Effector memory CD4-positive, alpha-beta T cell (primary cell): Measurements from ENCODE around the gene TTC34.
"Not testable (repeated sequence)": the region's sequence is repeated elsewhere in the genome, so short reads cannot be mapped to it uniquely, and the experiment has no call there.

Source experiments
- DNase-seq, 3 donors: peaks; one replicate each; pipeline ENCODE4 v3.0.0-alpha.2; 2020
- H3K27ac ChIP-seq: 2 replicates; pipeline ENCODE4 v1.7.0; 2013; ENCODE audit warnings: mild to moderate bottlenecking, low read length, moderate library complexity; ENCODE audit not compliant: insufficient read depth, poor library complexity, severe bottlenecking
- H3K27me3 ChIP-seq: replicated peaks from 2 replicates; pipeline ENCODE4 v1.7.0; 2013; ENCODE audit warnings: mild to moderate bottlenecking, low read length; ENCODE audit not compliant: insufficient read depth, control insufficient read depth, poor library complexity, severe bottlenecking
- H3K36me3 ChIP-seq: 2 replicates; pipeline ENCODE4 v1.7.0; 2013; ENCODE audit warnings: mild to moderate bottlenecking, low read length, moderate library complexity; ENCODE audit not compliant: control insufficient read depth, insufficient read depth
- H3K4me1 ChIP-seq: 2 replicates; pipeline ENCODE4 v1.7.0; 2013; ENCODE audit warnings: low read length, mild to moderate bottlenecking; ENCODE audit not compliant: control insufficient read depth, insufficient read depth, poor library complexity, severe bottlenecking
- H3K4me3 ChIP-seq: 2 replicates; pipeline ENCODE4 v1.7.0; 2013; ENCODE audit warnings: low read length, low read depth, mild to moderate bottlenecking; ENCODE audit not compliant: insufficient read depth, poor library complexity, severe bottlenecking
- H3K9me3 ChIP-seq: 2 replicates; pipeline ENCODE4 v1.7.0; 2013; ENCODE audit warnings: mild to moderate bottlenecking, low read length, moderate library complexity; ENCODE audit not compliant: control insufficient read depth

The TTC34 gene

DNA sequence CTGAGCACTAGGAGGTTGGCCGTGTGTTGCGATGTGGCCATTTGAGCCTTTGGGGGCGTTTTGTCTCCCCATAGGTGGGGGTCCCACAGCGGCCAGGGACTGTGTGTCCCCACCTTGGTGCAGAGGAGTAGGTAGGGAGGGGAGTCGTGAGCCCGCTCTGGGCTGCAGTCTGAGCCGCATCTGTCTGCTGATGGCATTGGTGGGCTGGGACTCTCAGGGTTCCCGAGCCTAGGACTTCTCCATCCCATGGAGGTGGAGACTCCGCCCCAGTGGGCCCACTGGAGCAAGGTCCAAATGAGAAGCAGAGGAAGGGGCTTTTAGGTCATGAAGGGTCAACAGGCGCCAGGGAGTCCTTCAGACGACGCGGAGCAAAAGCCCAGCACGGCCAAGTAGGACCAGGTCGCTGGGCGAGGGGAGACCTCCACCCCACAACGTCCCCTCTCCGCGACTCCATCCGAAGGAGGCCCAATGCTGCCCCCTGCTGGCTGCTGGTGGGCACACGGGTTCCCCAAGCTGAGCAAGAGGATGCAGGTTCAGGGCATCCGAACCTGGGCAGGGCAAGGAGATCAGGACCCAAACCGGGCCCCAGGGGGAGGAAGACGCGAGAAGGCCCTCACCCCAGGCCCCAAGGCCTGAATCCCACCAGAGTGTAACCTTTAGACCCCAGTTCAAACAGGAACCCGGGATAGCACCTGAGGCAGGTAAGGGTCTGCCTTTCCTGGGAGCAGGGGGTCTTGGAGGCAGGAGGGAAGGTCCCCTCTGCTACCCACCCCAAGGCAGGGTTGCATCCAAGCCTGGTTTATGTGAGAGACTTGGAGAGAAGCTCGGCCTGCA lies 14.9 kb downstream of the TTC34 start:
- no peak overlapping the region for H3K4me3 ChIP-seq
- H3K9me3 ChIP-seq, result peaks cover 4% of the 10 kb centered on the region
- H3K27ac ChIP-seq, result no peak overlapping the region
- H3K27me3 ChIP-seq, result peaks cover 35% of the 10 kb centered on the region
- H3K36me3 ChIP-seq, result no peaks in the 10 kb centered on the region
- DNase-seq, result peak; percentile 36 to 57 (median 37)
- H3K4me1 ChIP-seq, result peaks cover 6% of the 10 kb centered on the region

DNA sequence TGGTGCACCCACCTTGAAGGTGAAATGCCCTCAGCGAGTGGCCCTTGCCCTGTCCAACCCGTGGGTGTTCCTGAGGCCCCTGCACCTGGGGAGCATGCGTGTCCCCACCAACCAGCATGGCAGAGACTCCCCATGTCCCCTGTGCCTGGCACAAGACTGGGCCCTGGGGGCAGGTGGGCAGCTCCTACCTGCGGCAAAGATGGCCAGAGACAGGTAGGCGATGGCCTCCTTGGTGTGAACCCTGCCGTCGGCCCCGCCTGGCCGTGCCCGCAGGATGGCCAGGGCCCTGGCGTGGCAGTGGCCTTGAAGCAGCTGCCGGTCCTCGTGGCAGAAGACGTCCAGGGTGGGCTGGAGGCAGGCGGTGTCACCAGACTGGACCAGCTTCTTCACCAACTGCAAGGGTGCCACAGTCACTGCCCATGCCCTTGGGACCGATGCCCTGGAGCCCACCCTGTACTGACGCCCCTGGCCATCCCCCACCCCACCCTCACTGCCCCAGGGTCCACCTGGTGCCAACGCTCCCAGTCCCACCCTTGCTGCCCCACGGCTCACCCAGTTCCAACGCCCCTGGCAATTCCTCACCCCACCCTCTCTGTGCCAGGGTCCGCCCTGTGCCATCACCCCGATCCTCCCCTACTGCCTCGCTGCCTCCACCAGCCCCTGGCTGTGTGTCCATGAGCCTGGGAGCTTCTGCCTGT lies 15.7 kb downstream of the TTC34 start:
- Histone ChIP-seq H3K27ac (no peak overlapping the region), H3K4me3 (no peak overlapping the region), H3K27me3 (peaks cover 28% of the 10 kb centered on the region), H3K4me1 (peaks cover 6% of the 10 kb centered on the region), H3K36me3 (no peaks in the 10 kb centered on the region), H3K9me3 (peaks cover 9% of the 10 kb centered on the region)
- DNase-seq, result no peak

DNA sequence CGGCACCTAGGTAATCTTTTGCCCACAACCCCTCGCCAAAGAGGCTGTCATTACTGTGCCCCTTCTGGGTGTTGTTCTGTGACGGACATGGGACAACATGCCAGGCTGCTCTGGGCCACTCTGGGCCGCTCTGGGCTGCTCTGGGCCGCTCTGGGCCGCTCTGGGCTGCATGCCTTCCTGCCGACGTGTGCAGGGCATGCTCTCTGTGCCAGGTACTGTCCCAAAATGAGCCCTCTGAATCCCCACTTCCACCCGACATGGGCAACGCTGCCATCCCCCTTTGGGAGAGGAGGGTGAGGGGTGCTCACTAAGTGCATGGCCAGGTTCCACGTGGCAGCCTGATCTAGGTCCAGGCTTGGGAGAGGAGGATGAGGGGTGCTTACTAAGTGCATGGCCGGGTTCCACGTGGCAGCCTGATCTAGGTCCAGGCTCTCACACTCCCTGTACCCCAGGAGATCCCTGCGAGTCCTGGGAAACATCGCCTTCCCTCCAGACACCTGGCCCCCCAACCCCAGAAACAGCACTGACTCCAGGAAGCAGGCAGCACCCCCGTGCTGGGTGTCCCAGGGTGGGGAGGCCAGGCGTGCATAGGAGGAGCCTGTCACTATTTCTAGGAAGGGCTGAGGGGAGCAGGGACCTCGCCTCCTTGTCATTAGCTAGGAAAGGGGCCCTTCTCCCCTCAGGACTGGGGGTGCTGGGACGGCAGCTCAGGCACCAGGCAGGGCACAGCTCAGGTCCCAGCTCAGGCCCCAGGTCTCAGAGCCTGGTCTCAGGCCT lies 16.5 kb downstream of the TTC34 start:
- H3K4me3 ChIP-seq, result no peak overlapping the region
- H3K4me1 ChIP-seq, result peaks cover 6% of the 10 kb centered on the region
- peaks cover 9% of the 10 kb centered on the region for H3K9me3 ChIP-seq
- no peak for DNase-seq
- peaks cover 27% of the 10 kb centered on the region for H3K27me3 ChIP-seq
- H3K36me3 ChIP-seq, result no peaks in the 10 kb centered on the region
- H3K27ac ChIP-seq, result no peak overlapping the region

DNA sequence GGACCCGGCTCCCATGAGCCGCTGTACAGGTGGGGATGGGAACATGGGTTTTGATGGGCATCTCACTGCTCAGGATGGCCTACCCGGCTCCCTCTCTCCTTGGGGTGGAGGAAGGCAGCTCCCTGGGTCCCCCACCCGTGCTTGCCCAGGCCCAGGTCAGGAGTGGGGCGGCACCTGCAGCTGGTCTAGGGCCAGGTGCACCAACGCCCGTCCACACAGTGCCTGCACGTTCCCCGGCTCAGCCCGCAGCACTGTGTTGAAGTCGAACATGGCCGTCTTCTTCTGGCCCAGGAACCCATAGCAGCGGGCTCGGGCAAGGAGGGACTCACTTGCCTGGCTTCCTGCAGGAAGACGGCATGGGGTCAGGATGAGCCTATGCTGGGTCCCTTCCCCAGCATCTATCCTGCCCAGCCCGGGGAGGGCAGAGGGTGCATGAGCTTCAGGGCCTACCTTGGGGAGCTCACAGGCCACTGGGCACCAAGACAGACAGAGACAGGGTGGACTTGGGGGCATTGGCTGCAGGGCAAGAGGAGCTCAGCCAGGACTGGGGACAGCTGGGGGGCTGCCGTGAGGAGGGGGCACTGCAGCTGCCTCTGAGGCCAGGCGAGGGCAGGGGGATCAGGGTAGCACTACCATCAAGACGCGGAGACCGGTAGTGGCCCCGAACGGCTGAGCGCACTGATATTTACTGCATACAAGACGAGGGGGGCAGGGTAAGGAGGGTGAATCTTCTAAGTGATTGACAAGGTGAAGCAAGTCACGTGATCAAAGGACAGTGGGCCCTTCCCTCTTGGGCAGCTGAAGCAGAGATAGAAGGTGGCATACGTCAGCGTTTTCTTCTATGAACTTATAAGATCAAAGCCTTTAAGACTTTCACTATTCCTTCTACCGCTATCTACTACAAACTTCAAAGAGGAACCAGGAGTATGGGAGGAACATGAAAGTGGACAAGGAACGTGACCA lies 17.8 kb downstream of the TTC34 start:
- Histone ChIP-seq H3K4me1 (no peaks in the 10 kb centered on the region), H3K9me3 (peaks cover 9% of the 10 kb centered on the region), H3K36me3 (no peaks in the 10 kb centered on the region), H3K27me3 (peaks cover 21% of the 10 kb centered on the region), H3K4me3 (no peak overlapping the region), H3K27ac (no peak overlapping the region)
- no peak for DNase-seq

DNA sequence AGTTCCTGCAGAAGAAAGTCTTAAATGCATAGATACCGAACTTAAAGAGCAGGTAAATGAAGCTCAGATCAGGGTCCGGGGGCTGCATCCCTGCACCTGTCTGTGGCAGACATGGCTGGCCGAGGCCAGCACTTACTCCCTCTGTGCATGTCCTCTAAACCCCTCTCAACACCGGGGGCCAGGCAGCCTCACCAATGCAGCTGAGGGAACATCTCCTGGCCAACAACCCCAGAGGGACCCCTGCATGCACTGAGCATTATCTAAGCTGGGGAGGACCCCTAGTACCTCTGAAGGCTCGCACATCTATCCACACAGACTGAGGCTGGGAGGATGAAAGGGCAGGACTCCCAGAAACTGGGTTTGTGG lies 18.4 kb downstream of the TTC34 start:
- Histone ChIP-seq H3K4me1 (no peaks in the 10 kb centered on the region), H3K27ac (no peak overlapping the region), H3K27me3 (peaks cover 14% of the 10 kb centered on the region), H3K9me3 (peaks cover 9% of the 10 kb centered on the region), H3K36me3 (no peaks in the 10 kb centered on the region), H3K4me3 (no peak overlapping the region)
- no peak for DNase-seq

DNA sequence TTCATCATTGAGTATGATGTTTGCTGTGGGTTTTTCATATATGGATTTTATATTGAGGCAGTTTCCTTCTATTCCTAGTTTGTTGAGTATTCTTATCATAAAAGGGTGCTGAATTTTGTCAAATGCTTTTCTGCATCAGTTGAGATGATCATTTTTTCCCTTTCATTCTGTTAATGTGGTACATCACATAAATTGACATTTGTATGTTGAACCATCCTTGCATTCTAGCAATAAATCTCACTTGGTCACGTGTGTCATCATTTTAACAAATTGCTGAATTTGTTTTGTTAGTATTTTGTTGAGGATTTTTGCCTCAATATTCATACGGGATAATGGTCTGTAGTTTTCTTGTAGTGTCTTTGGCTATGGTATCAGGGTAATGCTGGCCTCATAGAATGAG lies 19.9 kb downstream of the TTC34 start:
- Histone ChIP-seq H3K4me1 (no peaks in the 10 kb centered on the region), H3K4me3 (no peak overlapping the region), H3K27ac (no peak overlapping the region), H3K36me3 (no peaks in the 10 kb centered on the region), H3K9me3 (peaks cover 9% of the 10 kb centered on the region), H3K27me3 (peaks cover 4% of the 10 kb centered on the region)
- no peak for DNase-seq

DNA sequence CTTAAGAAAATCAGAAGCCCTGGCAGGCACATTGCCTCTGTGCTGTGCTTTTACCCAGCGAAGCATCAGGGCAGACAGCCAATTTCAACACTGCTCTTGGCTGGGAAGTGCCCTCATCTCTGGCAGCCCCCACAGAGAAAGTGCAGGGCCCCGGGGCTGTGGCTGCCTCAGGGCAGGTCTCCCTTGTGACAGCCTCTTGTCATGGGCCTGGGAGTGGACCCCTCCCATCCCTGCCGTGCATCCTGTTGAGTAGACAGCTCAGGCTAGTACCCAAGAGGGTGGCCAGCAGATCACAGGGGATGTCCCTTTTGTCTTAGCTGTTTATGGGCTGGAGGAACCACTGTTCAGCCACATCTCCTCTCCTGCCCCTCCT lies 23.3 kb downstream of the TTC34 start:
- no peak overlapping the region for H3K27ac ChIP-seq
- H3K9me3 ChIP-seq, result peaks cover 9% of the 10 kb centered on the region
- peaks cover 4% of the 10 kb centered on the region for H3K27me3 ChIP-seq
- H3K4me3 ChIP-seq, result no peak overlapping the region
- H3K4me1 ChIP-seq, result no peaks in the 10 kb centered on the region
- no peak for DNase-seq
- H3K36me3 ChIP-seq, result no peaks in the 10 kb centered on the region

DNA sequence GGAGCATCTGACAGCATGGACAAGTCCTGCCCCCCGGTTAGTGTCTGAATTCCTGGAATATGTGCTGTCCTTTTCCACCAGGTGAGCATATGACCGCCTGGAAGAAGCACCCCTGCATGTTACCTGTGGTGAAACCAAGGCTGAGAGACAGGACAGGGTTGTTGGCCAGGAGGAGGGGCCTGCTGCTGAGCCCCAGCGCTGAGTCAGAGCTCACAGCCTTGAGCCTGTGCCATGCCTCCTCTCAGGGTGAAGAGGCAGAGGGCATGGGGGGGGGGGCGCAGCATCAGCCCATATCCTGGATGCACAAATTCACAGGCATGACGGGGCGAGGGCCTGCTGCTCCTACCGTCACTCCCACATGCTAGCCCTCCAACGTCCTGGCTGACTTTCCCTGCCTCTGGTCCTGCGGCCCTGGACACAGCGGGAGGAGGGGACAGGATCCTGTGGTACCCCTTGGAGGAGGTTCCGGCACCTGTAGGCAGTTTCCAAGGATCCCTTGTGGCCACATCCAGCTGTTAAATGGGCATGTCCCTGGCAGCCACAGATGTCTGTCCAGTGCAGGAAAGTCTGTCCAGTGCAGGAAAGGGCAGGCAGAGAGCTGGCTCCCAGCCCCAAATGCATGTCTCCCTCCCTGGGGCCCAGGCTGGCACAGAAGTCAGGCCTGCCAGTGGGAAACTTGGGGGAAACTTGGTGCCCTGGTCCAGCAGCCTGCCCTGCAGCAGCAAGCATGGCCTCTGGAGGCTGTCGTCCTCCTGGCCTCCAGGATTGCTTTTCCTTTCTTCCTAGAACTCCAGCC lies 23.9 kb downstream of the TTC34 start:
- Histone ChIP-seq H3K9me3 (peaks cover 9% of the 10 kb centered on the region), H3K36me3 (no peaks in the 10 kb centered on the region)
- DNase-seq, result no peak

DNA sequence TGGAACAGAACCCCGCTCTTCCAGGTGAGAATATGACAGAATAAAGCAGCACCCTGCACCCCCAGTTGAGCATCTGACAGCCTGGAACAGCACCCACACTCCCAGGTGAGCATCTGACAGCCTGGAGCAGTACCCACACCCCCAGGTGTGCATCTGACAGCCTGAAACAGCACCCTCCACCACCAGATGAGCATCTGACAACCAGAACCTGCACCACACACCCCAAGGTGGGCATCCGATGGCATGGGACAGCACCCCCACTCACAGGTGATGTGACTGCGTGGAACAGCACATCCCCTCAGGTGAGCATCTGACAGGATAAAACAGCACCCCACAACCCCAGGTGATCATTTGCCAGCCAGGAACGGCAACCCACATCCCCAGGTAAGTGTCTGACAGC lies 26.2 kb downstream of the TTC34 start:
- H3K36me3 ChIP-seq, H3K4me3 ChIP-seq, H3K9me3 ChIP-seq, DNase-seq, H3K27me3 ChIP-seq, H3K4me1 ChIP-seq, H3K27ac ChIP-seq: not testable (repeated sequence)

More for the DNA sequence above, 23.9 kb downstream of the TTC34 start:
- H3K4me1 ChIP-seq, result no peaks in the 10 kb centered on the region
- no peak overlapping the region for H3K27ac ChIP-seq
- peaks cover 4% of the 10 kb centered on the region for H3K27me3 ChIP-seq
- no peak overlapping the region for H3K4me3 ChIP-seq
